Measurements from ENCODE around the gene CEACAM20. TPM values are rescaled to one million over a fixed set of nuclear protein-coding genes. Genes with fewer than 3 reads are reported as not detected.

Gene CEACAM20
- total RNA-seq = not detected in 3 replicates

- H3K27ac Mint-ChIP-seq = no peak within 1 kb of the TSS
- no peak for DNase-seq (ENCODE audit: low spot score in 2 of 2, unreplicated experiment in 2 of 2)
- H3K4me1 Mint-ChIP-seq = no peaks in the 10 kb centered on the region
- H3K4me3 Mint-ChIP-seq = no peak within 1 kb of the TSS
- H3K36me3 Mint-ChIP-seq = no peaks in the 10 kb centered on the region
- no peak for TF ChIP-seq CTCF (IDR thresholded peaks at IDR 0.05; ENCODE audit: unreplicated experiment)
- H3K9me3 Mint-ChIP-seq = peaks cover 8% of the 10 kb centered on the region
- peaks cover 16% of the 10 kb centered on the region for H3K27me3 Mint-ChIP-seq (ENCODE audit: low read depth)
Observed at GRCh38 chr19:44529536-44529935, at the start of gene CEACAM20. TSS of gene CEACAM20 (minus strand) at chr19:44529675. CDS start at chr19:44529509, 166 bp downstream.

DNA sequence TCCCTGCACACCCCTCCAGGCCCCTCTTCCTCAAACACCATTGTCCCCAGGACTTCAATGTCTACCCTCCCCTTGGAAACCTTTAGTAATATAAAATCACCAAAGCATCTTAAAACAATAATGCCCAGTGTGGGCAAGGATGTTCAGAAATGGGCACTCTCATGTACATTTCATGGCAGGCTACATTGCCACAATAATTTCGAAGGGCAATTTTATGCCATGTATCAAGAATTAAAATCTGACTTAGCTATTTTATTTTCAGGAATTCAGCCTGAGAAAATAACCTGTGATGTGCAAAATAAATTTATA lies 48.0 kb upstream of the CEACAM20 start:
- Mint-ChIP-seq H3K36me3 (no peaks in the 10 kb centered on the region), H3K4me1 (peaks cover 2% of the 10 kb centered on the region), H3K4me3 (no peak overlapping the region), H3K27me3 (ENCODE audit: low read depth) (peaks cover 3% of the 10 kb centered on the region), H3K9me3 (no peaks in the 10 kb centered on the region), H3K27ac (no peak overlapping the region)
- no peak for TF ChIP-seq CTCF (IDR thresholded peaks at IDR 0.05; ENCODE audit: unreplicated experiment)
- no peak for DNase-seq (ENCODE audit: low spot score in 2 of 2, unreplicated experiment in 2 of 2)

GRCh38 chr19:44576843-44577565 lies 47.5 kb upstream of the CEACAM20 start:
- TF ChIP-seq CTCF (IDR thresholded peaks at IDR 0.05; ENCODE audit: unreplicated experiment) = no peak
- H3K27me3 Mint-ChIP-seq (ENCODE audit: low read depth) = peaks cover 3% of the 10 kb centered on the region
- H3K27ac Mint-ChIP-seq = no peak overlapping the region
- no peaks in the 10 kb centered on the region for H3K36me3 Mint-ChIP-seq
- H3K9me3 Mint-ChIP-seq = no peaks in the 10 kb centered on the region
- peaks cover 2% of the 10 kb centered on the region for H3K4me1 Mint-ChIP-seq
- no peak for DNase-seq (ENCODE audit: low spot score in 2 of 2, unreplicated experiment in 2 of 2)
- H3K4me3 Mint-ChIP-seq = no peak overlapping the region

DNA sequence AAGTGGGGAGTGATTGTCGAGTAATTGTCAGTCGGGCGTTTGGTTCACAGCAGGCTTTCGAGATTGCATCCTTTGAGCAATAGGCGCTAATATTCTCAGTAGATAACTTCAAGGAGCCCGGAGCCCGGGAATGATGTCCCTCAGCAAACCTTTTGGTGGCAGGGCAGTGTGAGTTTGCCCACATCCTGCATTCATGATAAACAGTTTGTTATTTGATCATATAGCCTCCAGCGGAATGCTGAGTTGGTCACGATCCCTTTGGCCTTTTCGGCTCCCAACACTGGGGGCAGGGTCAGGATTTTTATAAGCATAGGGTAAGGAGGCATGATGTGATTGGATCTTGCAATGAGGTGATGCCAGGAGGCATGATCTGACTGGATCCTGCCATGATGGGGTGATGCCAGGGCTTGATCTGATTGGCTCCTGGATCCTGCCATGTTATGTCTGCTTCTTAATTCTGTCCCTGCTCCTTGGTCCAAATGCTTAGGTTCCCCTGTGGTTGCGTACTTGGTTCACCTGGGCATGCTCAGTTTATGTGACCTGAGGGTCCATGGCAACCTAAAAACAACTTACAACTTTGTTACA lies 45.7 kb upstream of the CEACAM20 start:
- no peak for TF ChIP-seq CTCF (IDR thresholded peaks at IDR 0.05; ENCODE audit: unreplicated experiment)
- H3K27ac Mint-ChIP-seq = no peak overlapping the region
- H3K9me3 Mint-ChIP-seq = no peaks in the 10 kb centered on the region
- no peak for DNase-seq (ENCODE audit: low spot score in 2 of 2, unreplicated experiment in 2 of 2)
- H3K4me3 Mint-ChIP-seq = no peak overlapping the region
- peaks cover 2% of the 10 kb centered on the region for H3K4me1 Mint-ChIP-seq
- no peaks in the 10 kb centered on the region for H3K27me3 Mint-ChIP-seq (ENCODE audit: low read depth)
- no peaks in the 10 kb centered on the region for H3K36me3 Mint-ChIP-seq

- Mint-ChIP-seq H3K27me3 (ENCODE audit: low read depth) (no peaks in the 10 kb centered on the region), H3K36me3 (no peaks in the 10 kb centered on the region), H3K9me3 (no peaks in the 10 kb centered on the region), H3K4me1 (peaks cover 2% of the 10 kb centered on the region), H3K4me3 (no peak overlapping the region), H3K27ac (no peak overlapping the region)
- DNase-seq (ENCODE audit: low spot score in 2 of 2, unreplicated experiment in 2 of 2) = no peak
- no peak for TF ChIP-seq CTCF (IDR thresholded peaks at IDR 0.05; ENCODE audit: unreplicated experiment)
Observed at GRCh38 chr19:44574186-44574950, 44.9 kb upstream of the CEACAM20 start.
